Activated effector memory CD4-positive, alpha-beta T cell treated with anti-CD3 and anti-CD28 coated beads, Interleukin-2, amount 50 U/mL, for 16 hours (primary cell): Measurements from ENCODE around the gene BMPR1A.
"Not testable (repeated sequence)": the region's sequence is repeated elsewhere in the genome, so short reads cannot be mapped to it uniquely, and the experiment has no call there.

ENCODE experiments used
- DNase-seq: peaks from one replicate; pipeline ENCODE4 v3.0.0-alpha.2; 2020

Gene BMPR1A

DNA sequence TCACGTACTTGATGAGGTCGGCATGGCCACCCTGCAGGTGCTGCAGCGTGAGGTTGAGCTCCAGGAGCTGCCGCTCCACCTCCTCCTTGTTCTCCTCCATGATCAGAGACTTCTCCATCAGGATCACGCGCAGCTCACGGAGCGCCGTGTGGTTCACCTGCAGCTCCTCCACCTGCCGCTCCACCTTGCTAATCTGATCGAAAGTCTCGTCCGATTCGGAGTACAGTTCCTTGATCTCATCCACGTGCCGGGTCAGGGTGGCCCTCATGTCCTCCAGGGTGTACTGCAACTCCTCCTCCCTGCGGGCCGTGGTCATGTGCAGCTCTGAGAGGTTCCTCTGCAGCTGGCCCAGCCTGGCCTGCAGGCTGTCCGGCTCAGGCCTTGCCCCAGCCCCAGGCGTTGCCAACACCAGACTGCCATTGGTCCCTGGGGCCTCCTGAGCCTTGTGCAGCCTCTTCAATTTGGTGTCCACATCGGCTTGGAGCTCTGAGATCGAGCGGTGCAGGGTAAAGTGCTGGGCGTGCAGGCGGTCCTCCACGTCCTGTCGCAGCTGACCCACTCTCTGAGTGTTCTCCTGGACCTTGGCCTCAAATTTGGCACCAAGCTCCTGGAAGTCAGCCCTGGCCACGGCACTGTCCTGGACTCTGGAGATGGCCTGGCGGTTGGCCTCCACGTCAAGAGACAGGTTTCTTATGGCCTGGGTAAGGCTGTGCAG lies 187.1 kb downstream of the BMPR1A start:
- DNase-seq, result peak; percentile 60

DNA sequence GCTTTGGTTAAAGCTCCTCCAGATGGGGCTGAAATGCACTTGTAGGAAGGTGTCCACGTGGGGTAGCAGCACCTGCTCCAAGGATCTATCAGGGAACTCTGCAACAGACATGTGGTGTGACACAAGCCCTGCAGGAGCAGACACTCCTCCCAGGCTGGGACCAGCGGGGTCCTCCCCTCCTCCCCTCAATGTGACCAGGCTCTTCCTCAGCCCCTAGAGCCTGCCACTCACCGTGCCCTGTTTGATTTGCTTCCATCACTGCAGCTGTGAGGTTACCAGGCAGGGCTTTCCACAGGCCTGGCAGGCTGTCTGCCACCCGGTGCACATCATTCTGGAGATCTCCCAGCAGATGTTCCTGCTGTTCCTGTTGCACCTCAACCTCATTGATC lies 187.6 kb downstream of the BMPR1A start:
- no peak for DNase-seq

DNA sequence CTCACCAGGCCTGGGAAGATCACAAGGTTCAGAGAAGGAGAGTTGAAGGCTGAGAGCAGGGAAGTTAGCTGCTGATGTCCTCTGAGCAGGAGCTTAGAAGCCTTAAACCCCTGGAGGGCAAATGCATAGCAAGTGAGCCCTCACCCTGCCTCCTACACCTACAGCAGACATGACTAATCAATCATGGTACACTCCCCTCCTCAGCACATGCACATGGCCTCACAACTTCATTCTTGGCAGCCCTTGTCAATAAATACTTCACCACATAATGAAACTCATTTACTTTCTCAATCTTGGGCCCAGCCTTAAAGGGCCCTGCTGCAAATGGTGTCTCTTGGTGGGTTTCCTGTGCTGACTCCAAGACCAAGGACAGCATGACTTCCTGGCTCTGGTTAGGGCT lies 188.1 kb downstream of the BMPR1A start:
- peak; percentile 41 for DNase-seq

DNA sequence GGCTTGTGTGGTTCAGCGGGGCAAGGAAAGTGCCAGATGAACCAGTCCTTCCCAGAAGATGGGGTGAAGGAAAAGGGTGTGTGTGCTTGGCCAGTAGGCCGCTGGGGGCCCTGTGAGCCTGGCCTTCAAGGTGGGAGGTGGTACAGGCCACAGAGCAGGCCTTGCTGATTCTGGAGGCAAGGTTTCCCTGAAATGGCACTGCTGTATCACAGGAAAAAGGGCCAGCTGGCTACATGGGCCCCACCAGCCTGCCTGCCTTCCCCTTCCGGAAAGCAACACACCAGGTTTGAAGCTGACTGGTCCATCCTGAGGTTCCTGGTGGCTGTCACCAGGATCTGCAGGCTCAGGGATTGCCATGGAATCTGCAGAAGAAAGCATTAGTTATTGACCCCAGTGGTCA lies 188.5 kb downstream of the BMPR1A start:
- DNase-seq, result peak; percentile 25

DNA sequence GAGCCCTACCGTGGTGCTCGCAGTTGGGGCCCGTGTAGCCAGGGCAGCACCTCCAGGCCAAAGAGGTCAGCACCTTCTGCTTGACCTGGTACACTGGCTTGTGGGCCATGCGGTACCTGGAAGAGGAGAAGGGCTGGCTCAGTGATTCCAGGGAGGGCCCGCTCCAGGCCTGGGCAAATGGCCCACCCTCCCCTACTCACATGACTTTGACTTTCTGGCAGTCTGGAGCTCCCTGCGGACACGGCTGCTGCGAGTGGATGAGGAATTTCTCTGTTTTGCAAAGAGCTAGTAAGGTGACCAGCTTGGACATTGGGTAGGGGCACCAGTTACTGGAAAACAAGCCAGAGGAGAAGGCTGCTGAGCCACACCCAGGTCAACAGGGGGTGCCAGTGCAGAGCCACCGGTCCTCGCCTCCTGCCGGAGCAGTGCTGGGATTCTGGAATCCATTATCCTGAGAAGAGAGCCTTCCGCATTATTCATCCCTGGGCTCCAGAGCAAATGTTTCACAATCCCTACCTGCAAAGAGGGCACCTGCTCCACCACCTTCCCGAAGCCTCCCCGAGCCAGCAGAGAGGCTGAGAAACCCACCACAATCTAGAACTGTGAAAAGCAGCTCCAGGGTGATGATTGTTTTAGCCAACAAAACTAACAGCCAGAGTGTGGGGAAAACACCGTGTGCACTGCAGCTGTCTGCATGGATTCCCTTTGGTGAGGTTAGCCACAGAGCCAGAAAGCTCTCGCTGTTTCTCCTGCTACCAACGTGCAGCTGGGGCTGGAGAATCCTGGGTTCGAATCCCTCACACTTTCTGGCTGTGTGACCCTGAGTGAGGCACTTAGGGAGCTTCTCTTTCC lies 189.2 kb downstream of the BMPR1A start:
- peak; percentile 39 for DNase-seq

DNA sequence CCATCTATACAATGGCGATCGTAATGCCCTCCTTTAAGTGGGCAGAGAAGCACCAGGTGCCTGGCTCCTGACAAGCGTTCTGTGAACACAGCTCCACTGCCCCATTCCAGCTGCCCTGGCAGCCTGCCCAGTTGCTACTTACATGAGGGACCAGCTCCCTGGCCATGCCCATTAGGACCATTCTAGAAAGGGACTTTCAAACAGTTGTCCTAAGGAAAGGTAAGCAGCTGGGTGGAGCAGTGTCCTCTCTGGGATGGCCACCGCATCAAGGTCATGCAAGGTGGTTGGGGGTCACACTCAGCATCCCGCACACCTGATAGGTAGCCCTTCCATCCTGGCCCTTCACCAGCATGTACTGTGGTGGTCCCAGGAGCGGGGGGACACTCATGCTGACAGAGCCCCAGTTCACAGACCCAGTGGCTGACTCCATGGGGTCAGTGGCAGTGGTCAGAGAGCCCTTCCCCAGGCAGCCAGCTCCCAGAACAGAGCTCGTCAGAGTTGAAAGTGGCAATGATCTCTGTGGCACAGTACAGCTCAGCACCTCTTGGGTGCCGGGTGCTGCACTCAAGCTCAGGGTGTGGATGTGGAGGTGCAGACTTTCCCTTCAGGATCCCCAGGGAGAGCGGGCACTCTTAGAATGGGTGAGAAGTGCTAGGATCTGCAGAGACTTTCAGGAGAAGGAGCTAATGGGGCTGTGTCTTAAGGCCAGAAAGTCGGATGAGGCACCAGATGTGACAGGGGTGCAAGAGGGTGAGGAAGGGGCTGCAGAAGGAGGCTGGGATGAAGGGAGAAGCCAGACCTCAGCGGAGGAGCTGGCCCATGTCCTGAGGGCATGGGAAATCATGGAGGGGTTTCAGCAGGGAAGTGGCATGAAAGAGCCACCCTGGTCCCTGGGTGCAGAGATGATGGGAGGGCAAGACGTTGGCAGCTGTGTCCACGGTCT lies 190.1 kb downstream of the BMPR1A start:
- peak; percentile 41 for DNase-seq

DNA sequence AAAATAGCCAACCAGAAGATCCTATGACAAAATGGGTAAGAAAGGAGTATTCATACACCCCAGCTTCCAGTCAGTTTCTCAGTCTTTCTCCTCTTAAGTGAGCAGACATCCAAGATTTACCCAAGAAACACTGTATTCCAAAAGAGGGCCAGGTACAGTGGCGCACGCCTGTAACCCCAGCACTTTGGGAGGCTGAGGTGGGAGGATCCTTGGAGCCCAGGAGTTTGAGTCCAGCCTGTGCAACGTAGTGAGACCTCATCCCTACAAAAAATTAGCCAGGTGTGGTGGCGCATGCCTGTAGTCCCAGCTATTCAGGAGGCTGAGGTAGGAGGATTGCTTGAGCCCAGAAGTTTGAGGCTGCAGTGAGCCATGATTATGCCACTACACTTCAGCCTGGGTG lies 191.4 kb downstream of the BMPR1A start:
- peak; percentile 2 for DNase-seq

DNA sequence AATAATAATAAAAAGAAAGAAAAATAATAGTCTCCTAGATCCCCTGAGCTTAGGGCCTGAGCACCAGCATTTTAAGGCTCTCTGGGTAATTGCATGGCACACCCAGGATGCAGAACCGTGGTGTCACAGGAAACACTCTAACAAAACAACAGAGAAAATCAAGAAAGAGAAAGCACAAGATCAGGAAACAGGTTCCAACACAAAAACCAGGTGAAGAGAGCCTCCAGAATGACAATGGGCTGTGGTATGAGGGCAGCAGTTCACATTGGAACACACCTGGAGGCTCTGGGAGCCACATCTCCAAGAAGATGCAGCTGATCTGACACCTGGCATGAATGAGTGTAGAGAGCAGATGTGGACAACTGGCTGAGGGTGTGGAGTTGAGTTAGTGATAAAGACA lies 193.9 kb downstream of the BMPR1A start:
- DNase-seq, result peak; percentile 50

DNA sequence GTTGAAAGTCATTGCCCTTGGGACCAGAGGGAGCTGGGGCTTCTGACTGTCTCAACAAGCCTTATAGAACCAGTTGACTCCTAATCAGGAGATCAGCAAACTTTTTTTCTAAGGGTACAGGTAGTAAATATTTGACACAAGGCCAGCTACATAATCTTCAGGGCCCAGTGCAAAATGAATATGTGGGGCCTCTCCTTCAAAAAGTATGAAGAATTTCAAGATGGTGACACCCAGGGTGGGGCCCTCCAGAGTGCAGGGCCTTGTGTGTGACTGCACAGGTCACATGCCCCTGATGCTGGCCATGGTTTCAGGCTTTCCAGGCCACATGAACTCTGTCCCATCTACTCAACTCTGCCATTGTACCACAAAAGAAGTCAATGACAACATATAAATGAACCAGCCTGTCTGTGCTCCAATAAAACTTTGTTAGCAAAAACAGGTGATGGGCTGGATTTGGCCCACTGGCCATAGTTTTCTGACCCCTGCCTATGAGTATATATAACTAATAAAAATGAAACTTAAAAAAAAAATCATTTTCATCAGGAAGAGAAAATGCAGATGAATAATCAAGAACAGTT lies 194.9 kb downstream of the BMPR1A start:
- peak; percentile 30 for DNase-seq

DNA sequence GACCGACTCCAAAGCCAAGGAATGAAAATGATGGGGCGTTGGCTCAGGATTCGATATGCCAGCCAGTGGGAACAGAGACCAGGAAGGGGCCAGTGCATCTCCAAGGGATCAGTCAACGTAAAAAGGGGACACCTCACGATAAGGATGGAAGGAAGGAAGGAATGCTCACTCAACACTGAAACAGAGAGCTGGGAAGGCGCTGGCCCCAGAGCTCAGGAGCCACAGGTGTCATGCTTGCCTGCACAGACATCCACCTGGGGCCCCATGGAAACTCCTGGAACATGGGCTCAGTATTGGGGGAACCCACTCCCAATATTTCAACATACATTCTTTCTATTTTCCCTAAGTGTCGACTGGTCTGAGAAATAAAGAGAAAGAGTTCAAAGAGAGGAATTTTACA lies 195.7 kb downstream of the BMPR1A start:
- peak; percentile 31 for DNase-seq

DNA sequence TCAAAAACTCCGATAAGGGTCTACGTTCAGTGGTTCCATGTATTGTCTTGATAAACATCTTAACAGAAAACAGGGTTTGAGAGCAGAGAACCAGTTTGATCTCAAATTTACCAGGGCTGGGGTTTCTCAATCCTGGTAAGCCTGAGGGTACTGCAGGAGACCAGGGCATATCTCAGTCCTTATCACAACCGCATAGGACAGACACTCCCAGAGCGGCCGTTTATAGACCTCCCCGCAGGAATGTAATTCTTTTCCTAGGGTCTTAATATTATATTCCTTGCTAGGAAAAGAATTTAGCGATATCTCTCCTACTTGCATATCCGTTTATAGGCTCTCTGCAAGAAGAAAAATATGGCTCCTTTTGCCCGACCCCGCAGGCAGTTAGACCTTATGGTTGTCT lies 196.3 kb downstream of the BMPR1A start:
- DNase-seq, result not testable (repeated sequence)

DNA sequence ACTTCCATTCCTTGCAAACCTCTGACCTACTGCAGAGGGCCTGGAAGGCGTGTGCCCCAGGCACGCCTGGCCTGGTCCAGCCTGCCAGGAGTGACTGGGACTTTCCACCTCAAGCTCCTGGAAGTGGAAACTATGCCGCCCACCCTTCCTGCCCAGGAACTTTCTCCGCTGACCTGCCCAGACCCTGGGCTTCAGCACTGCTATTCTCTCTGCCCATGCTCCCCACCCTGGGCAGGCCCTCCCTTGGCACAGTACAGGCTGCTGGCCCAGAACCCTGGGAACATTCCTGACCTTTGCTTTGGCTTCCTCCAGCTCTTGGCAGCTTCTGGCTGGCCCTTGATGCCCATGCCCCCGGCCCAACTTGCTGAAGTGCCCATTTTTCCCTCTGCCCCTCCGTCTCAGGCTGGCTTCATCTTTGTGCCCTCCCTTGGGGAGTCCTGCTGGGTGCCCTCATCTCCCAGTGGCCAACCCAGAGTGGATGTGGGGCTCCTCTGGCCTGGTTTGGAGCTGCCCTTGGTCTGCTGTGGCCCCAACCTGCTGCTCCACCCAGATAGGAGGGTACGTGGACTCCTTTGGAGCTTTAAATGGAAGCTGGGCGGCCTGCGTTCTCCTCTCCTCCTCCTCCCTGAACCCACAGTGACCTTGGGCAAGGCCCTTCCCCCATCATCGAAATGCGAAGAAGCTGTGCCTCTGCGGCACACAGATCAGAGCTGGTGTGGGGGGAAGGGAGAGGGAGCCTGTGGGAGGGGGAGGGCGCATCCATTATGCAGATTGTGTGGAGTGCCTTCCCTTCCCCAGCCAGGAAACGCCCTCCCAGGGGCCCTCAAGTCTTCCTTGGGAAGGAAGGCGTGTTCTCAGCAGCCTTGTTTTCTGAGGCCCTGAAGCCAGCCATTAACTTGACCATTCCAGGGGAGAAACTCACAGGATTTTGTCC lies 197.6 kb downstream of the BMPR1A start:
- peak; percentile 43 for DNase-seq

DNA sequence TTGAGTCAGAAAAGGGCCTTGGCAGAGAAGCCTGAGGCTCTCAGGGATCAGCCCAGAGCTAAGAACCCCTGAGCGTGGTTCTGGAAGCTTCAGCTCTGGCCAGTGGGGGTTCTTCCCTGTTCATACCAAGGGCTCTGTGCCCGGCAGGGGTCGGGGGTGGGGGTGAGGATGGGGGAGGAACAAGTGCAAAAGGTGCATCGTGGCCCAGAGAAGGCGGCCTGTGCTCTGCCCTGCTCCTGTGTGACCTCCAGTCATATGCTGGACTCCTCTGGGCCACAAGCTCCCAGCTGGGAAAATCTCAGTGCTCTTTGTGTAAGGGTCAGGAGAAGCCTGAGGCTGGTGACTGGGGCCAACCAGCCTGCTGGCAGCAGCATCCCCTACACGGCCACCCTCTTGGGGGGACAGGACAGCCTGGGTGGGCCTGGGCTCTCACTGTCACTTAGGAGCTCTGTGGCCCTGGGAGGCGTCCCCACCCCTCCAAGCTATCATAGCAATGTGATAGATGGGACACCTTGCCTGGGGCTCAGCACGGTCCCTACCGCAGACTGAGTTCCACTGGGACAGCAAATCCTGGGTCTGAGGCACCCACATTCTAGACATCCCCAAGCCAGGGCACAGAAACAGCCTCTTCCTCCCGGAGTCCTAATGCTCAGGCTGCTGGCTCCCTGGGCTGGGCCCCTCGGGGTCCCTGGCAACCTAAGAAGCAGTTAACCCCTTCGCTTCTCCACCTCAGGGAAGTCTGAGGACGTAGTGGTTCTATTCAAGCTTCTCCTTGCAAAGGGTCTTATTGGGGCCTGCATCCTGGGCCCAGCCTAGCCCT lies 198.5 kb downstream of the BMPR1A start:
- no peak for DNase-seq

DNA sequence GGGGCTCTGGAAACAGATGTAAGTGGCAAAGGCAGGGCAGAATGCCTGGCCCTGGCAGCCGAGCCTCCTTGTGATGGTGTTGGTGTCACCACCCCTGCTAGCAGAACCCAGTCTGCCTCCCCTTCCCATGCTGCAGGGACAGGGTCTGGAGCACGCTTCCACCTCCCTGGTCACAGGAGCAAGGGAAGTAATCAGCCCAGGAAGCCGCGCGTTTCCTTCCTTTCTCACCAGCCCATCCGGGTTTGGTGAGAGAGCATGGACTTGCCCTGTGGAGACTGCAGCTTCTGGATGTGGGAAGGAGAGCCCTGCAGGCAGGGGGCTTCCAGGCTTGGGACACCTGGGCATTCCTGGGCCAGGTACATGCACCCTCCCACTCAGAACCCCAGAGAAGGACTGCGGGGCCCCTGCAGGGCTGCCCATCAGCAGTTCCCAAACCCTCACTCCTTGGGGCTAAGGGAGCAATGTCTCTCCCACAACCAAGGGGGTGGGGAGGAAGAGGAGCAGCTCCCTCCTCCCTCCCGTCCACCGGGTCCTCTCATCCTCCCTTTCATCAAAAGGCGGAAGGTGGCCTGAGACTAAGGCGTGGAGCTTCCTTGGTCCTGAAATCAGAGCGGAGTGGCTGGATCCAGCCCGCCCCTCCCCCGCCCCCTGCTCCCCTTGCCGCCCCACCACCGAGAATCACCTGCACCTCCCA lies 199.2 kb downstream of the BMPR1A start:
- DNase-seq, result no peak

DNA sequence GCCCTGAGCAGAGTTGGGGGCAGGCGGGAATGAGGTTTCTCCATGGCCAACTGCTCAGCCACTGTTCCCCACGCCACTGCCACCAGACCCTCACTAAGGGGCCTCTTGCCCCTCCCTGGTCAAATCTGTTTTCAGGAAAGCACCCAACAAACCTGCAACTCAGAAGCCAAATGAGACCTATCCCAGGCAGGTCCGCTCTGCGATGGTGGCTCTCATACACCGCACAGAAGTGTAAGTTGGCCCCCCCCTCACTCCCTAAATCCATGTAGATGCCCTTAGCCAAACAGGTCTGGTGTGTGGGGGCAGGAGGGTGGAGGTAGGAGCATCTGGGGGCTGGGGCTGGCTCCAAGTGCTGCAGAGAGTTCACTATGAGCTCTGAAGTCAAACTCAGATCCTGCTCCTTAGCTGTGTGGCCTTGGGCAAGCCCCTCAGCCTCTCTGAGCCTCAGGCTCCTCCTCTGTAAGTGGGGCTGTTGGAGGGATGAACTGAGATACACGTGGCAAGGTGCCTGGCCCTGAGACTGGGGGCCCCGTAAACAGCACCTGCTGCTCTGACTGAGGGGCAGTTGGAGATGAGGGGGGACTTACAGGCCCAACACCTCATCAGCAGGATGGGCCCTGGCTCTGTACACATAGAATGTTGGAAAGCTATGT lies 199.9 kb downstream of the BMPR1A start:
- no peak for DNase-seq

DNA sequence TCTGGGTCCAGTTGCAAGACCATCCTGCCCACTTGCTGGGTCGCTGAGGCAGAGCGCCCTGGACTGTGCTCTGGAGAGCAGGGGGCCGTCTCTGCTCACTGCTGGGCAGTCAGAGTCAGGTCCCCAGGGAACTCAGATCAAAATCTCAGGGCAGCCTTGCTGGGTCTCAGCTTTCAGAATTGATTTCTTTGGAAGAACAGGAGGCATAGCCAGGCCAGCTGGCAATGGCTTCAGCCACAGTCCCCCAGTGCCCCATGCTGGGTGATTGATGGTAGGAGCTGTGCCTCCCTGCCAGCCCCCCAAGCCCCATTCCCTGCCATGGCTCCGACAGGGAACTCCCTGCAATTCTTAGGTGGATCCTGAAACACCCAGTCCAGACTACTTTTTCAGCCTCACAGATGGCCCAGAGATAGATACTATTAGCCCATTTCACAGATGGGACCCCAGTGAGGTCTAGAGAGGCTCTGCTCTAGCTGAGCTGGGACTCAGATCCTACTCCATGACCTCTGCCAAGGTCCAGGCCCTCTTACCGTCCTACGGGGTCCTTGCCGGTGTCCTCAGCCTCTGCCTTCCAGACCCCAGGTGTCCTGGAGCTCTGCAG lies 200.5 kb downstream of the BMPR1A start:
- DNase-seq, result no peak

DNA sequence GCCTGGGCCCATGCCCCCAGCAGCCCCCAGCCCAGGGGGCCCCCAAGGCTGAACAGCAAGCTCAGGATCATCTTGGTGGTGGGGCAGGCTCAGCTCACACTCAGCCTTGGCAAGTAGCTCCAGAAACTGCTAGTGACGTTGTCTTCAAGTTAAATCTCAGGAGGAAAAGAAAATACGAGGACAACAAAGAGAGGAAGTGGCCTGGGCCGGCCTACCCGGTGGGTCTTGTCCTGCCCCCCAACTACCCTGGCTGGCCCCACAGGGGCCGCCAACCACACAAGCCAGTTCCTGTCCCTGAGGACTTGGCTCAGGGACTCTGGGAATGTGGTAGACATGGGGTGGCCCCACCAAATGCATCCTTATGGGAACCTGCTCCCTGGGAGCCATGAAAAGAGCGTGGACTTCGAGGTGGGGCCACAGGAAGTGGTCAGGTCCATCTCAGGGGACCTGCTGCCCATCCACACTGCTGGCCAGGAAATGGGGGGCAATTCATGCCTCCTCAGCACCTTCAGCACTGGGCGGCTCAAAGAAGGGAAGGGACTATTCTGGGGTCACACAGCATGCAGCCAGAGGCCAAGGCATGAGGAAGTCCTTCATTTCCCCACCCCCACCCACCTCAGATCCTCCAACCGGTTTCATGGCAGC lies 201.2 kb downstream of the BMPR1A start, which contains the start of gene MMRN2:
TSS of gene MMRN2 (minus strand) at position 145 of the 645 bp plus-strand sequence. CDS start at position 71, 74 bp downstream.
- no peak for DNase-seq
